ENCODE results near the gene MCF2L. TPM values are rescaled to one million over a fixed set of nuclear protein-coding genes. Genes with fewer than 3 reads are reported as not detected.

MCF2L gene
- total and polyA plus RNA-seq, 12 donors: 29.6 to 99.8 (median 45.3) TPM

DNA sequence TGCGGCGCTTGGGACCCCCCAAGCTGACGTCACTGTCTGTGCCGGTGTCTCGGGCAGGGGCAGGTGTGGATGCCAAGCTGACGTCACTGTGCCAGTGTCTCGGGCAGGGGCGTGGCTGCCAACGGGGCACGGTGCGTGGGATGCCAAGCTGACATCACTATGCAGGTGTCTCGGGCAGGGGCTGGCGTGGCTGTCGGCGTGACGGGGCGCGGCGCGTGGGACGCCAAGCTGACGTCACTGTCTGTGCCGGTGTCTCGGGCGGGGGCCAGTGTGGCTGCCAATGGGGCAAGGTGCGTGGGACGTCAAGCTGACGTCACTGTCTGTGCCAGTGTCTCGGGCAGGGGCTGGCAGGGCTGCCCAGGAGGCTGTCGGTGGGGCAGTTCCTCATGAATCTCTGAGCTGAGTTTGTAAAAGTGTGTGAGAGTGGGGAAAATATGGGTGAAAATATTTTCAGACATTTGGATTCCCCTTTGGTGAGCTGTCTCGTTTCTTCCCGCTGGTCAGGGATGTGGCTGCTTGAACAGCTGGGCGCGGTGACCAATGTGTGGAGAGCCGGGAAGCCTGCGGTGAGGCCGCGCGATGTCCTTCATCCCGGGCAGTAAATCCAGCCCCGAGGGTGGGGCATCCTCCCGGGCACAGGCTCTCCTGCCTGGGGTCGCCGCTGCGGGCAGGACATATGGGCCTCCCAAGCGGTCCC, 25.2 kb downstream of the MCF2L start:
- Histone ChIP-seq H3K27ac (no peak overlapping the region), H3K4me1 (peaks cover 0 to 79% (median 39%) of the 10 kb centered on the region in 9 donors), H3K36me3 (peaks cover 0 to 24% (median 0%) of the 10 kb centered on the region in 9 donors), H3K27me3 (peaks cover 0 to 5% (median 0%) of the 10 kb centered on the region in 7 donors), H3K9me3 (no peaks in the 10 kb centered on the region), H3K4me3 (no peak overlapping the region)
- intact Hi-C loops (cut with DNase I): no loop called here
- WGBS, 2 donors: 86 to 89% methylated on average over 46 of the region's 46 CpGs
- DNase-seq (no peak), ATAC-seq (no peak)
- TF ChIP-seq, protein P1, sequence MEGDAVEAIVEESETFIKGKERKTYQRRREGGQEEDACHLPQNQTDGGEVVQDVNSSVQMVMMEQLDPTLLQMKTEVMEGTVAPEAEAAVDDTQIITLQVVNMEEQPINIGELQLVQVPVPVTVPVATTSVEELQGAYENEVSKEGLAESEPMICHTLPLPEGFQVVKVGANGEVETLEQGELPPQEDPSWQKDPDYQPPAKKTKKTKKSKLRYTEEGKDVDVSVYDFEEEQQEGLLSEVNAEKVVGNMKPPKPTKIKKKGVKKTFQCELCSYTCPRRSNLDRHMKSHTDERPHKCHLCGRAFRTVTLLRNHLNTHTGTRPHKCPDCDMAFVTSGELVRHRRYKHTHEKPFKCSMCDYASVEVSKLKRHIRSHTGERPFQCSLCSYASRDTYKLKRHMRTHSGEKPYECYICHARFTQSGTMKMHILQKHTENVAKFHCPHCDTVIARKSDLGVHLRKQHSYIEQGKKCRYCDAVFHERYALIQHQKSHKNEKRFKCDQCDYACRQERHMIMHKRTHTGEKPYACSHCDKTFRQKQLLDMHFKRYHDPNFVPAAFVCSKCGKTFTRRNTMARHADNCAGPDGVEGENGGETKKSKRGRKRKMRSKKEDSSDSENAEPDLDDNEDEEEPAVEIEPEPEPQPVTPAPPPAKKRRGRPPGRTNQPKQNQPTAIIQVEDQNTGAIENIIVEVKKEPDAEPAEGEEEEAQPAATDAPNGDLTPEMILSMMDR (IDR thresholded peaks at IDR 0.05): no peak

- no peak for ATAC-seq
- H3K27ac ChIP-seq: no peak overlapping the region
- TF ChIP-seq, protein P1 (IDR thresholded peaks at IDR 0.05): no peak
- 85 to 86% methylated on average over 34 of the region's 34 CpGs for WGBS, 2 donors
- DNase-seq: no peak
- peaks cover 0 to 21% (median 0%) of the 10 kb centered on the region in 9 donors for H3K36me3 ChIP-seq
- H3K27me3 ChIP-seq: peaks cover 0 to 5% (median 0%) of the 10 kb centered on the region in 7 donors
- peaks cover 0 to 86% (median 42%) of the 10 kb centered on the region in 9 donors for H3K4me1 ChIP-seq
- intact Hi-C loops (cut with DNase I): no loop called here
- H3K9me3 ChIP-seq: no peaks in the 10 kb centered on the region
- no peak overlapping the region for H3K4me3 ChIP-seq
These were observed 25.9 kb downstream of the MCF2L start for GRCh38 chr13:112994781-112995355.

GRCh38 chr13:112995395-112996191, 26.6 kb downstream of the MCF2L start:
- intact Hi-C loops (cut with DNase I): no loop called here
- H3K27ac ChIP-seq: no peak overlapping the region
- ATAC-seq (peak in 1 of 8 donors; percentile 1), DNase-seq (peak in 1 of 2 donors; percentile 14)
- TF ChIP-seq, protein P1 (IDR thresholded peaks at IDR 0.05): no peak
- H3K4me1 ChIP-seq: peaks cover 2 to 87% (median 44%) of the 10 kb centered on the region in 9 donors
- H3K36me3 ChIP-seq: peaks cover 0 to 14% (median 0%) of the 10 kb centered on the region in 9 donors
- 72% methylated on average over 25 to 27 of the region's 27 CpGs for WGBS, 2 donors
- H3K9me3 ChIP-seq: no peaks in the 10 kb centered on the region
- peaks cover 0 to 5% (median 0%) of the 10 kb centered on the region in 7 donors for H3K27me3 ChIP-seq
- H3K4me3 ChIP-seq: no peak overlapping the region

DNA sequence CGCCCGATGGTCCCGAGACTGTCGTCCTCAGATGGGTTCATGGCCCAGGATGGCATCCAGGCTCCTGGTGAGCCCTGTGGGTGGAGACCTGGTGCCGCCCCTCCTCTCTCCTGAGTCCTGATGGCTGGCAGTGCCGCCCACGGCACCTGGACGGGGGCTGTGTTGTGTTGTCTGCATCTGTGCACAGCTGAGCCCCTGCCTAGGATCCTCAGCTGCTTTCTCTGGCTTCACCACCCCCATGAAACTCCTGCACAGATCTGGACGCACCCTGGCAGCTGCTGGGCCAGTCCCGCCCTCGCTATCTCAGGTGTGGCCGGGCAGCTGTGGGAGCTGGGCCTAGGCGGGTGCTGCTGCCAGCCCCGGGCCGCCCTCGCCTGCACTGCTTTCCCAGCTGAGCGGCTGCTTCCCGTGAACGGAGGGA, 27.7 kb downstream of the MCF2L start:
- Histone ChIP-seq H3K27ac (peak overlapping the region in 4 of 10 donors; percentile 15 to 53 (median 38)), H3K27me3 (peaks cover 0 to 16% (median 0%) of the 10 kb centered on the region in 7 donors), H3K36me3 (peaks cover 0 to 9% (median 0%) of the 10 kb centered on the region in 9 donors), H3K9me3 (no peaks in the 10 kb centered on the region), H3K4me1 (peaks cover 7 to 90% (median 52%) of the 10 kb centered on the region in 9 donors), H3K4me3 (no peak overlapping the region)
- 80 to 84% methylated on average over 19 of the region's 19 CpGs for WGBS, 2 donors
- DNase-seq: no peak
- TF ChIP-seq, protein P1 (IDR thresholded peaks at IDR 0.05): no peak
- intact Hi-C loops (cut with DNase I): no loop called here
- ATAC-seq: no peak
